CD4-positive, CD25-positive, alpha-beta regulatory T cell (primary cell): ENCODE data around the gene SSC5D. TPM values are rescaled to one million over a fixed set of nuclear protein-coding genes. Genes with fewer than 3 reads are reported as not detected.
"Not testable (repeated sequence)": the region's sequence is repeated elsewhere in the genome, so short reads cannot be mapped to it uniquely, and the experiment has no call there.

ENCODE experiments used
- ATAC-seq, 2 donors: fragments of 150-1000 bp; cut with Tn5 transposase; one replicate each; pipeline ENCODE4 v1.10.0; 2021; ENCODE audit warnings: low read depth in 2 of 2, moderate number of reproducible peaks in 2 of 2, moderate library complexity in 1 of 2
- DNase-seq, 3 donors: peaks; one replicate each; pipeline versions ENCODE4 v3.0.0 to v3.0.0-alpha.2; 2012 to 2022; ENCODE audit warnings: mixed read lengths in 1 of 3
- H3K27ac ChIP-seq: one replicate; pipeline ENCODE4 v1.7.0; 2013; ENCODE audit warnings: mild to moderate bottlenecking, low read length; ENCODE audit not compliant: insufficient read depth, poor library complexity, severe bottlenecking
- H3K27me3 ChIP-seq: one replicate; pipeline ENCODE4 v1.7.0; 2013; ENCODE audit warnings: low read length; ENCODE audit not compliant: control insufficient read depth, insufficient read depth
- H3K36me3 ChIP-seq: one replicate; pipeline ENCODE4 v1.7.0; 2013; ENCODE audit warnings: mild to moderate bottlenecking, low read length, moderate library complexity; ENCODE audit not compliant: control insufficient read depth, insufficient read depth
- H3K4me1 ChIP-seq: 2 replicates; pipeline ENCODE4 v1.7.0; 2013; ENCODE audit warnings: mild to moderate bottlenecking, low read length; ENCODE audit not compliant: insufficient read depth, control insufficient read depth, poor library complexity, severe bottlenecking
- H3K4me3 ChIP-seq: one replicate; pipeline ENCODE4 v1.7.0; 2013; ENCODE audit warnings: low read depth, mild to moderate bottlenecking, low read length, moderate library complexity
- H3K9me3 ChIP-seq, 2 experiments: 1 replicate in 1 of 2; 2 replicates in 1 of 2; pipeline ENCODE4 v1.7.0; 2013; ENCODE audit warnings: low read length in 2 of 2, mild to moderate bottlenecking in 1 of 2, moderate library complexity in 1 of 2; ENCODE audit not compliant: control insufficient read depth in 2 of 2
- H3K27ac Mint-ChIP-seq, 3 donors: one replicate each; pipeline ENCODE4 v1.8.0; 2020 to 2022; ENCODE audit warnings: mild to moderate bottlenecking in 3 of 3, mixed read lengths in 3 of 3, moderate library complexity in 2 of 3
- H3K27me3 Mint-ChIP-seq: one replicate; pipeline ENCODE4 v1.8.0; 2022; ENCODE audit warnings: mild to moderate bottlenecking, mixed read lengths
- H3K36me3 Mint-ChIP-seq: one replicate; pipeline ENCODE4 v1.8.0; 2020; ENCODE audit warnings: mixed read lengths
- H3K4me1 Mint-ChIP-seq, 4 donors: one replicate each; pipeline ENCODE4 v1.8.0; 2020 to 2022; ENCODE audit warnings: mixed read lengths in 4 of 4, mild to moderate bottlenecking in 1 of 4
- H3K4me3 Mint-ChIP-seq, 4 donors: one replicate each; pipeline ENCODE4 v1.8.0; 2020 to 2022; ENCODE audit warnings: mild to moderate bottlenecking in 4 of 4, mixed read lengths in 4 of 4, moderate library complexity in 3 of 4
- H3K9me3 Mint-ChIP-seq, 7 donors: one replicate each; pipeline ENCODE4 v1.8.0; 2020 to 2022; ENCODE audit warnings: mixed read lengths in 7 of 7, mild to moderate bottlenecking in 3 of 7, moderate library complexity in 2 of 7
- polyA plus RNA-seq, 4 donors: library from polyadenylated mRNA; unstranded; fragments of 300-500 nt; fragmentation: Illumina TruSeq; gene quantifications; one replicate each; pipeline ENCODE4 v1.2.3, GENCODE V29; 2021
- total RNA-seq: library from RNA; stranded (reverse); gene quantifications from one replicate; pipeline ENCODE4 v1.2.3, GENCODE V29; 2022

The SSC5D gene
- total and polyA plus RNA-seq, 5 donors from 2014 or later: 0.27 TPM; not detected in 4

GRCh38 chr19:55443824-55444480 lies 44.3 kb upstream of the SSC5D start:
- H3K4me3 ChIP-seq: no peak overlapping the region
- Mint-ChIP-seq H3K36me3 (no peaks in the 10 kb centered on the region), H3K9me3 (peaks cover 0 to 6% (median 0%) of the 10 kb centered on the region in 7 donors), H3K4me3 (no peak overlapping the region), H3K27ac (peak overlapping the region in 1 of 3 donors; percentile 52), H3K27me3 (peaks cover 61% of the 10 kb centered on the region), H3K4me1 (peaks cover 0 to 25% (median 8%) of the 10 kb centered on the region in 4 donors)
- H3K36me3 ChIP-seq: no peaks in the 10 kb centered on the region
- peaks cover 24% of the 10 kb centered on the region for H3K27me3 ChIP-seq
- DNase-seq: no peak
- H3K4me1 ChIP-seq: peaks cover 21% of the 10 kb centered on the region
- H3K27ac ChIP-seq: no peak overlapping the region
- no peaks in the 10 kb centered on the region for H3K9me3 ChIP-seq
- no peak for ATAC-seq

GRCh38 chr19:55444646-55445045 lies 43.6 kb upstream of the SSC5D start:
- H3K36me3 Mint-ChIP-seq: no peaks in the 10 kb centered on the region
- no peak overlapping the region for H3K27ac ChIP-seq
- peaks cover 21% of the 10 kb centered on the region for H3K4me1 ChIP-seq
- H3K4me3 Mint-ChIP-seq: peak overlapping the region in 1 of 4 donors; percentile 48
- H3K27me3 ChIP-seq: peaks cover 20% of the 10 kb centered on the region
- H3K9me3 ChIP-seq: no peaks in the 10 kb centered on the region
- peaks cover 54% of the 10 kb centered on the region for H3K27me3 Mint-ChIP-seq
- no peaks in the 10 kb centered on the region for H3K36me3 ChIP-seq
- H3K27ac Mint-ChIP-seq: no peak overlapping the region
- no peak for DNase-seq
- peaks cover 0 to 5% (median 0%) of the 10 kb centered on the region in 7 donors for H3K9me3 Mint-ChIP-seq
- H3K4me1 Mint-ChIP-seq: peaks cover 0 to 22% (median 8%) of the 10 kb centered on the region in 4 donors
- H3K4me3 ChIP-seq: no peak overlapping the region
- no peak for ATAC-seq

GRCh38 chr19:55446060-55446459 lies 42.2 kb upstream of the SSC5D start:
- H3K36me3 ChIP-seq: no peaks in the 10 kb centered on the region
- Mint-ChIP-seq H3K27ac (no peak overlapping the region), H3K4me3 (no peak overlapping the region), H3K27me3 (peaks cover 49% of the 10 kb centered on the region), H3K36me3 (no peaks in the 10 kb centered on the region), H3K4me1 (peaks cover 0 to 15% (median 6%) of the 10 kb centered on the region in 4 donors), H3K9me3 (peaks cover 0 to 5% (median 0%) of the 10 kb centered on the region in 7 donors)
- DNase-seq (no peak), ATAC-seq (no peak)
- no peaks in the 10 kb centered on the region for H3K9me3 ChIP-seq
- H3K4me3 ChIP-seq: no peak overlapping the region
- peaks cover 14% of the 10 kb centered on the region for H3K27me3 ChIP-seq
- no peak overlapping the region for H3K27ac ChIP-seq
- peaks cover 15% of the 10 kb centered on the region for H3K4me1 ChIP-seq

GRCh38 chr19:55447421-55448174 lies 40.6 kb upstream of the SSC5D start:
- H3K36me3 Mint-ChIP-seq: no peaks in the 10 kb centered on the region
- peaks cover 41% of the 10 kb centered on the region for H3K27me3 Mint-ChIP-seq
- Histone ChIP-seq H3K4me1 (peaks cover 15% of the 10 kb centered on the region), H3K27me3 (peaks cover 12% of the 10 kb centered on the region), H3K9me3 (no peaks in the 10 kb centered on the region), H3K4me3 (no peak overlapping the region), H3K36me3 (no peaks in the 10 kb centered on the region), H3K27ac (no peak overlapping the region)
- DNase-seq (no peak), ATAC-seq (no peak)
- peaks cover 0 to 10% (median 3%) of the 10 kb centered on the region in 4 donors for H3K4me1 Mint-ChIP-seq
- no peak overlapping the region for H3K4me3 Mint-ChIP-seq
- peaks cover 0 to 2% (median 0%) of the 10 kb centered on the region in 7 donors for H3K9me3 Mint-ChIP-seq
- H3K27ac Mint-ChIP-seq: no peak overlapping the region

GRCh38 chr19:55448175-55448490 lies 40.1 kb upstream of the SSC5D start:
- DNase-seq, H3K36me3 Mint-ChIP-seq, H3K27ac Mint-ChIP-seq, H3K27ac ChIP-seq, H3K4me1 Mint-ChIP-seq, H3K9me3 Mint-ChIP-seq, H3K4me3 Mint-ChIP-seq, ATAC-seq, H3K4me3 ChIP-seq, H3K36me3 ChIP-seq, H3K9me3 ChIP-seq: not testable (repeated sequence)
- Histone ChIP-seq H3K4me1 (peaks cover 16% of the 10 kb centered on the region), H3K27me3 (peaks cover 12% of the 10 kb centered on the region)
- H3K27me3 Mint-ChIP-seq: peaks cover 40% of the 10 kb centered on the region

- DNase-seq (no peak), ATAC-seq (no peak)
- Mint-ChIP-seq H3K4me3 (no peak overlapping the region), H3K4me1 (peaks cover 0 to 19% (median 6%) of the 10 kb centered on the region in 4 donors), H3K36me3 (peaks cover 8% of the 10 kb centered on the region), H3K9me3 (no peaks in the 10 kb centered on the region), H3K27me3 (peaks cover 39% of the 10 kb centered on the region), H3K27ac (no peak overlapping the region)
- Histone ChIP-seq H3K9me3 (no peaks in the 10 kb centered on the region), H3K27ac (no peak overlapping the region), H3K27me3 (peaks cover 7% of the 10 kb centered on the region), H3K4me1 (peaks cover 16% of the 10 kb centered on the region), H3K36me3 (no peaks in the 10 kb centered on the region), H3K4me3 (no peak overlapping the region)
These were observed 38.8 kb upstream of the SSC5D start for GRCh38 chr19:55449469-55449868.

- no peaks in the 10 kb centered on the region for H3K9me3 Mint-ChIP-seq
- no peak overlapping the region for H3K4me3 ChIP-seq
- no peaks in the 10 kb centered on the region for H3K36me3 ChIP-seq
- peak overlapping the region in 2 of 4 donors; percentile 70 to 74 for H3K4me3 Mint-ChIP-seq
- peaks cover 28% of the 10 kb centered on the region for H3K27me3 Mint-ChIP-seq
- peaks cover 0 to 17% (median 7%) of the 10 kb centered on the region in 4 donors for H3K4me1 Mint-ChIP-seq
- peaks cover 16% of the 10 kb centered on the region for H3K4me1 ChIP-seq
- ATAC-seq (no peak), DNase-seq (peak in 1 of 3 donors; percentile 22)
- peaks cover 12% of the 10 kb centered on the region for H3K36me3 Mint-ChIP-seq
- no peaks in the 10 kb centered on the region for H3K9me3 ChIP-seq
- H3K27me3 ChIP-seq: peaks cover 2% of the 10 kb centered on the region
- H3K27ac ChIP-seq: no peak overlapping the region
- peak overlapping the region in 1 of 3 donors; percentile 79 for H3K27ac Mint-ChIP-seq
These were observed 36.9 kb upstream of the SSC5D start for GRCh38 chr19:55451163-55451964.
